HEK293 (cell line): ENCODE data around the gene SDF2.

Experiments used
- CTCF ChIA-PET: fragments of 350-600 bp; formaldehyde crosslinking; extraction: SDS; loops from one replicate; lab custom pipeline; 2021; ENCODE audit warnings: antibody characterized with exemption; lab: Yijun Ruan, JAX
- POLR2A ChIA-PET: fragments of 300-600 bp; formaldehyde crosslinking; extraction: SDS; loops from one replicate; lab custom pipeline; 2020; ENCODE audit warnings: antibody characterized with exemption, inconsistent platforms; lab: Yijun Ruan, JAX
- H3K27ac ChIP-seq: fragments of 200-500 bp; sonication (Bioruptor generic); 2 replicates; pipeline ENCODE4 v1.5.1; 2014; ENCODE audit warnings: low read depth, low read length, control low read depth, inconsistent platforms; ENCODE audit errors: extremely low read depth
- H3K36me3 ChIP-seq, 2 experiments: fragments of 200-500 bp in 1 of 2; sonication (Bioruptor generic) in 1 of 2; 1 replicate in 1 of 2; 2 replicates in 1 of 2; pipeline ENCODE4 v1.5.1; 2014 to 2017; ENCODE audit warnings: inconsistent platforms in 2 of 2, low read length in 2 of 2; ENCODE audit not compliant: control insufficient read depth in 2 of 2, insufficient read depth in 1 of 2
- H3K4me1 ChIP-seq: fragments of 200-500 bp; sonication (Bioruptor generic); 2 replicates; pipeline ENCODE4 v1.5.1; 2014; ENCODE audit warnings: mild to moderate bottlenecking, low read length, inconsistent platforms; ENCODE audit not compliant: control insufficient read depth, insufficient read depth
- H3K4me3 ChIP-seq: 2 replicates; pipeline ENCODE4 v1.5.1; 2011; ENCODE audit warnings: low read depth, mild to moderate bottlenecking, control low read depth, low read length, moderate library complexity
- H3K9me3 ChIP-seq: fragments of 200-500 bp; sonication (Bioruptor generic); 2 replicates; pipeline ENCODE4 v1.5.1; 2014; ENCODE audit warnings: low read depth, low read length, inconsistent platforms; ENCODE audit not compliant: control insufficient read depth, insufficient read depth
- KLF10 ChIP-seq: fragments of 450-650 bp; IDR thresholded peaks from 2 replicates; pipeline ENCODE4 v1.5.1; 2018; ENCODE audit warnings: missing biosample characterization, mild to moderate bottlenecking, missing genetic modification characterization
- KLF16 ChIP-seq: fragments of 450-650 bp; formaldehyde crosslinking; IDR thresholded peaks from 2 replicates; pipeline ENCODE4 v1.5.1; 2017; ENCODE audit warnings: missing biosample characterization, missing genetic modification characterization
- YY1 ChIP-seq: fragments of 450-650 bp; formaldehyde crosslinking; IDR thresholded peaks from 2 replicates; pipeline ENCODE4 v1.5.1; 2018; ENCODE audit warnings: missing biosample characterization, missing genetic modification characterization
- ZBTB11 ChIP-seq: fragments of 450-650 bp; formaldehyde crosslinking; conservative IDR thresholded peaks from 2 replicates; pipeline ENCODE4 v1.5.1; 2016; ENCODE audit warnings: low read depth, missing biosample characterization, missing genetic modification characterization
- ZFHX2 ChIP-seq: fragments of 450-650 bp; formaldehyde crosslinking; conservative IDR thresholded peaks from 2 replicates; pipeline ENCODE4 v1.5.1; 2016; ENCODE audit warnings: missing biosample characterization, missing genetic modification characterization
- ZNF140 ChIP-seq: fragments of 450-650 bp; formaldehyde crosslinking; IDR thresholded peaks from 2 replicates; pipeline ENCODE4 v1.5.1; 2016; ENCODE audit warnings: missing biosample characterization, missing genetic modification characterization
- ZNF324 ChIP-seq: fragments of 450-650 bp; formaldehyde crosslinking; IDR thresholded peaks from 2 replicates; pipeline ENCODE4 v1.5.1; 2016; ENCODE audit warnings: missing biosample characterization, missing genetic modification characterization
- ZNF335 ChIP-seq: fragments of 450-650 bp; formaldehyde crosslinking; conservative IDR thresholded peaks from 2 replicates; pipeline ENCODE4 v1.5.1; 2016; ENCODE audit warnings: missing biosample characterization, missing genetic modification characterization
- ZNF510 ChIP-seq: fragments of 450-650 bp; formaldehyde crosslinking; IDR thresholded peaks from 2 replicates; pipeline ENCODE4 v1.5.1; 2018; ENCODE audit warnings: mild to moderate bottlenecking, missing genetic modification characterization, missing biosample characterization; ENCODE audit not compliant: insufficient replicate concordance
- ZNF529 ChIP-seq: fragments of 450-650 bp; formaldehyde crosslinking; IDR thresholded peaks from 2 replicates; pipeline ENCODE4 v1.5.1; 2017; ENCODE audit warnings: missing genetic modification characterization, missing biosample characterization; ENCODE audit not compliant: insufficient replicate concordance
- ZNF548 ChIP-seq: fragments of 450-650 bp; formaldehyde crosslinking; IDR thresholded peaks from 2 replicates; pipeline ENCODE4 v1.5.1; 2016; ENCODE audit warnings: missing biosample characterization, missing genetic modification characterization
- ZNF768 ChIP-seq: fragments of 450-650 bp; formaldehyde crosslinking; IDR thresholded peaks from 2 replicates; pipeline ENCODE4 v1.5.1; 2018; ENCODE audit warnings: missing biosample characterization, mild to moderate bottlenecking, missing genetic modification characterization
- ZSCAN30 ChIP-seq: fragments of 450-650 bp; IDR thresholded peaks from 2 replicates; pipeline ENCODE4 v1.5.1; 2018; ENCODE audit warnings: missing biosample characterization, mild to moderate bottlenecking, missing genetic modification characterization, moderate library complexity
- TF ChIP-seq, protein P1 (sequence below): fragments of 450-650 bp; formaldehyde crosslinking; IDR thresholded peaks from 2 replicates; pipeline ENCODE4 v1.5.1; 2016; ENCODE audit warnings: missing biosample characterization, missing genetic modification characterization
- TF ChIP-seq, protein P2 (sequence below): fragments of 450-650 bp; formaldehyde crosslinking; IDR thresholded peaks from 2 replicates; pipeline ENCODE4 v1.5.1; 2016; ENCODE audit warnings: missing biosample characterization, missing genetic modification characterization
- TF ChIP-seq, protein P3 (sequence below): fragments of 450-650 bp; formaldehyde crosslinking; IDR thresholded peaks from 2 replicates; pipeline ENCODE4 v1.5.1; 2016; ENCODE audit warnings: missing biosample characterization, missing genetic modification characterization, low read depth
- TF ChIP-seq, protein P4 (sequence below): fragments of 450-650 bp; formaldehyde crosslinking; IDR thresholded peaks from 2 replicates; pipeline ENCODE4 v1.5.1; 2016; ENCODE audit warnings: missing biosample characterization, missing genetic modification characterization
- TF ChIP-seq, protein P5 (sequence below): fragments of 450-650 bp; IDR thresholded peaks from 2 replicates; pipeline ENCODE4 v1.5.1; 2018; ENCODE audit warnings: missing biosample characterization, mild to moderate bottlenecking, missing genetic modification characterization

The SDF2 gene

GRCh38 chr17:28618464-28618863 is 43.2 kb downstream of the SDF2 start:
- Histone ChIP-seq H3K9me3 (no peaks in the 10 kb centered on the region), H3K36me3 (peaks cover 82 to 99% of the 10 kb centered on the region in 2 experiments), H3K4me3 (no peak overlapping the region), H3K4me1 (no peaks in the 10 kb centered on the region), H3K27ac (no peak overlapping the region)
- ChIA-PET POLR2A (interaction anchor here (0.9 to 1.2 kb wide), 4 partner anchors 10 to 101 kb away, joined by 3 to 4 read pairs (median 3); partner anchors contain the start of genes RPL23A, SDF2 and SUPT6H), CTCF (interaction anchor here (0.6 to 0.9 kb wide), 2 partner anchors 29 to 30 kb away, joined by 3 read pairs; no protein-coding TSS in a partner anchor)
- TF ChIP-seq, protein P1, sequence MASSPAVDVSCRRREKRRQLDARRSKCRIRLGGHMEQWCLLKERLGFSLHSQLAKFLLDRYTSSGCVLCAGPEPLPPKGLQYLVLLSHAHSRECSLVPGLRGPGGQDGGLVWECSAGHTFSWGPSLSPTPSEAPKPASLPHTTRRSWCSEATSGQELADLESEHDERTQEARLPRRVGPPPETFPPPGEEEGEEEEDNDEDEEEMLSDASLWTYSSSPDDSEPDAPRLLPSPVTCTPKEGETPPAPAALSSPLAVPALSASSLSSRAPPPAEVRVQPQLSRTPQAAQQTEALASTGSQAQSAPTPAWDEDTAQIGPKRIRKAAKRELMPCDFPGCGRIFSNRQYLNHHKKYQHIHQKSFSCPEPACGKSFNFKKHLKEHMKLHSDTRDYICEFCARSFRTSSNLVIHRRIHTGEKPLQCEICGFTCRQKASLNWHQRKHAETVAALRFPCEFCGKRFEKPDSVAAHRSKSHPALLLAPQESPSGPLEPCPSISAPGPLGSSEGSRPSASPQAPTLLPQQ (tag by site-specific recombination), result no peak
- TF ChIP-seq, protein P2, sequence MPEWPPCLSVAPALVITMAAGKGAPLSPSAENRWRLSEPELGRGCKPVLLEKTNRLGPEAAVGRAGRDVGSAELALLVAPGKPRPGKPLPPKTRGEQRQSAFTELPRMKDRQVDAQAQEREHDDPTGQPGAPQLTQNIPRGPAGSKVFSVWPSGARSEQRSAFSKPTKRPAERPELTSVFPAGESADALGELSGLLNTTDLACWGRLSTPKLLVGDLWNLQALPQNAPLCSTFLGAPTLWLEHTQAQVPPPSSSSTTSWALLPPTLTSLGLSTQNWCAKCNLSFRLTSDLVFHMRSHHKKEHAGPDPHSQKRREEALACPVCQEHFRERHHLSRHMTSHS (tag by site-specific recombination), result no peak
- TF ChIP-seq ZNF140 (no peak), YY1 (tag by site-specific recombination) (no peak), ZBTB11 (tag by site-specific recombination) (no peak), ZNF510 (tag by site-specific recombination) (no peak), ZSCAN30 (no peak), ZNF768 (tag by site-specific recombination) (no peak), ZNF529 (tag by site-specific recombination) (no peak), KLF10 (tag by site-specific recombination) (no peak), ZFHX2 (tag by site-specific recombination) (no peak), ZNF324 (tag by site-specific recombination) (no peak), ZNF335 (tag by site-specific recombination) (no peak), KLF16 (tag by site-specific recombination) (no peak)
- TF ChIP-seq, protein P3, sequence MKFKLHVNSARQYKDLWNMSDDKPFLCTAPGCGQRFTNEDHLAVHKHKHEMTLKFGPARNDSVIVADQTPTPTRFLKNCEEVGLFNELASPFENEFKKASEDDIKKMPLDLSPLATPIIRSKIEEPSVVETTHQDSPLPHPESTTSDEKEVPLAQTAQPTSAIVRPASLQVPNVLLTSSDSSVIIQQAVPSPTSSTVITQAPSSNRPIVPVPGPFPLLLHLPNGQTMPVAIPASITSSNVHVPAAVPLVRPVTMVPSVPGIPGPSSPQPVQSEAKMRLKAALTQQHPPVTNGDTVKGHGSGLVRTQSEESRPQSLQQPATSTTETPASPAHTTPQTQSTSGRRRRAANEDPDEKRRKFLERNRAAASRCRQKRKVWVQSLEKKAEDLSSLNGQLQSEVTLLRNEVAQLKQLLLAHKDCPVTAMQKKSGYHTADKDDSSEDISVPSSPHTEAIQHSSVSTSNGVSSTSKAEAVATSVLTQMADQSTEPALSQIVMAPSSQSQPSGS, result no peak
- TF ChIP-seq, protein P4, sequence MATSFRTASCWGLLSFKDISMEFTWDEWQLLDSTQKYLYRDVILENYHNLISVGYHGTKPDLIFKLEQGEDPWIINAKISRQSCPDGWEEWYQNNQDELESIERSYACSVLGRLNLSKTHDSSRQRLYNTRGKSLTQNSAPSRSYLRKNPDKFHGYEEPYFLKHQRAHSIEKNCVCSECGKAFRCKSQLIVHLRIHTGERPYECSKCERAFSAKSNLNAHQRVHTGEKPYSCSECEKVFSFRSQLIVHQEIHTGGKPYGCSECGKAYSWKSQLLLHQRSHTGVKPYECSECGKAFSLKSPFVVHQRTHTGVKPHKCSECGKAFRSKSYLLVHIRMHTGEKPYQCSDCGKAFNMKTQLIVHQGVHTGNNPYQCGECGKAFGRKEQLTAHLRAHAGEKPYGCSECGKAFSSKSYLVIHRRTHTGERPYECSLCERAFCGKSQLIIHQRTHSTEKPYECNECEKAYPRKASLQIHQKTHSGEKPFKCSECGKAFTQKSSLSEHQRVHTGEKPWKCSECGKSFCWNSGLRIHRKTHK (tag by site-specific recombination), result no peak

GRCh38 chr17:28616281-28616680 is 45.4 kb downstream of the SDF2 start:
- H3K9me3 ChIP-seq, result no peaks in the 10 kb centered on the region
- no peak for TF ChIP-seq ZNF548
- TF ChIP-seq, protein P5, sequence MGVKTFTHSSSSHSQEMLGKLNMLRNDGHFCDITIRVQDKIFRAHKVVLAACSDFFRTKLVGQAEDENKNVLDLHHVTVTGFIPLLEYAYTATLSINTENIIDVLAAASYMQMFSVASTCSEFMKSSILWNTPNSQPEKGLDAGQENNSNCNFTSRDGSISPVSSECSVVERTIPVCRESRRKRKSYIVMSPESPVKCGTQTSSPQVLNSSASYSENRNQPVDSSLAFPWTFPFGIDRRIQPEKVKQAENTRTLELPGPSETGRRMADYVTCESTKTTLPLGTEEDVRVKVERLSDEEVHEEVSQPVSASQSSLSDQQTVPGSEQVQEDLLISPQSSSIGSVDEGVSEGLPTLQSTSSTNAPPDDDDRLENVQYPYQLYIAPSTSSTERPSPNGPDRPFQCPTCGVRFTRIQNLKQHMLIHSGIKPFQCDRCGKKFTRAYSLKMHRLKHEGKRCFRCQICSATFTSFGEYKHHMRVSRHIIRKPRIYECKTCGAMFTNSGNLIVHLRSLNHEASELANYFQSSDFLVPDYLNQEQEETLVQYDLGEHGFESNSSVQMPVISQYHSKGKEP (tag by site-specific recombination), result no peak
- H3K27ac ChIP-seq, result no peak overlapping the region
- POLR2A ChIA-PET, result interaction anchor here (0.8 kb wide), 1 partner anchor 31 kb away, joined by 3 read pairs; no protein-coding TSS in a partner anchor
- CTCF ChIA-PET, result interaction anchor here (0.5 to 7.3 kb wide), 5 partner anchors 11 to 86 kb away, joined by 3 to 46 read pairs (median 3); no protein-coding TSS in a partner anchor
- H3K36me3 ChIP-seq, result peaks cover 73 to 98% of the 10 kb centered on the region in 2 experiments
- no peaks in the 10 kb centered on the region for H3K4me1 ChIP-seq
- H3K4me3 ChIP-seq, result no peak overlapping the region
